GM21717 (cell line): ENCODE measurements around the gene ZNF622.

Source experiments
- ATAC-seq: cut with Tn5 transposase; IDR thresholded peaks from one replicate; pipeline ENCODE4 v1.9.1; 2021; ENCODE audit warnings: mild to moderate bottlenecking, moderate library complexity; ENCODE audit not compliant: unreplicated experiment

Gene ZNF622

GRCh38 chr5:16465544-16466432 is at the start of gene ZNF622:
Gene ZNF622, minus strand, starts transcription at chr5:16465800. Its CDS starts 135 bp downstream, at chr5:16465665.
- ATAC-seq, result peak; percentile 81

GRCh38 chr5:16510098-16510497 is 44.5 kb upstream of the ZNF622 start:
- ATAC-seq, result no peak

- ATAC-seq, result no peak
These were observed 43.3 kb upstream of the ZNF622 start for GRCh38 chr5:16508730-16509531.

- ATAC-seq, result no peak
These were observed 42.1 kb upstream of the ZNF622 start for GRCh38 chr5:16507716-16508115.

GRCh38 chr5:16505904-16506303 is 40.3 kb upstream of the ZNF622 start:
- ATAC-seq, result no peak

GRCh38 chr5:16505140-16505891 is 39.7 kb upstream of the ZNF622 start:
- ATAC-seq, result no peak

GRCh38 chr5:16504571-16504970 is 39.0 kb upstream of the ZNF622 start:
- no peak for ATAC-seq

GRCh38 chr5:16502866-16503265 is 37.3 kb upstream of the ZNF622 start:
- no peak for ATAC-seq

GRCh38 chr5:16500024-16500423 is 34.4 kb upstream of the ZNF622 start:
- ATAC-seq, result no peak

GRCh38 chr5:16497546-16497945 is 31.9 kb upstream of the ZNF622 start:
- ATAC-seq, result no peak

GRCh38 chr5:16493261-16493660 is 27.7 kb upstream of the ZNF622 start:
- no peak for ATAC-seq

- no peak for ATAC-seq
These were observed 27.0 kb upstream of the ZNF622 start for GRCh38 chr5:16492398-16493140.

- no peak for ATAC-seq
These were observed 25.3 kb upstream of the ZNF622 start for GRCh38 chr5:16490911-16491310.

- ATAC-seq, result peak; percentile 77
These were observed 23.8 kb upstream of the ZNF622 start for GRCh38 chr5:16489322-16489791.

GRCh38 chr5:16487456-16487855 is 21.9 kb upstream of the ZNF622 start:
- ATAC-seq, result no peak

GRCh38 chr5:16486711-16487111 is 21.1 kb upstream of the ZNF622 start:
- ATAC-seq, result no peak

- ATAC-seq, result no peak
These were observed 20.1 kb upstream of the ZNF622 start for GRCh38 chr5:16485656-16486055.

- ATAC-seq, result no peak
These were observed 18.5 kb upstream of the ZNF622 start for GRCh38 chr5:16484081-16484480.

- no peak for ATAC-seq
These were observed 17.8 kb upstream of the ZNF622 start for GRCh38 chr5:16483361-16483760.

- no peak for ATAC-seq
These were observed 17.3 kb upstream of the ZNF622 start for GRCh38 chr5:16482891-16483290.
